NCI-H2171 (cell line): ENCODE measurements around the gene SEC14L1.

Source experiments
- DNase-seq: peaks from one replicate; lab custom pipeline; 2025; lab: John Stamatoyannopoulos, UW

SEC14L1 gene

GRCh38 chr17:77213778-77214132, 73.0 kb downstream of the SEC14L1 start:
- DNase-seq = no peak

- DNase-seq = no peak
Observed at GRCh38 chr17:77214328-77214727, 73.6 kb downstream of the SEC14L1 start.

GRCh38 chr17:77214743-77215142, 74.0 kb downstream of the SEC14L1 start:
- DNase-seq = no peak

- no peak for DNase-seq
Observed at GRCh38 chr17:77215281-77215680, 74.5 kb downstream of the SEC14L1 start.

GRCh38 chr17:77216486-77216885, 75.7 kb downstream of the SEC14L1 start:
- no peak for DNase-seq

- DNase-seq = no peak
Observed at GRCh38 chr17:77217123-77217522, 76.4 kb downstream of the SEC14L1 start.

GRCh38 chr17:77217566-77217965, 76.8 kb downstream of the SEC14L1 start:
- DNase-seq = no peak

- no peak for DNase-seq
Observed at GRCh38 chr17:77218902-77219301, 78.1 kb downstream of the SEC14L1 start.

- no peak for DNase-seq
Observed at GRCh38 chr17:77222356-77222755, 81.6 kb downstream of the SEC14L1 start.

GRCh38 chr17:77223642-77224420, 83.1 kb downstream of the SEC14L1 start:
- DNase-seq = no peak

- DNase-seq = no peak
Observed at GRCh38 chr17:77225265-77225664, 84.5 kb downstream of the SEC14L1 start.

GRCh38 chr17:77227461-77228240, 86.9 kb downstream of the SEC14L1 start:
- DNase-seq = no peak

- no peak for DNase-seq
Observed at GRCh38 chr17:77228241-77228752, 87.5 kb downstream of the SEC14L1 start.

- no peak for DNase-seq
Observed at GRCh38 chr17:77228816-77229215, 88.0 kb downstream of the SEC14L1 start.

- no peak for DNase-seq
Observed at GRCh38 chr17:77229786-77230435, 89.1 kb downstream of the SEC14L1 start.

GRCh38 chr17:77230436-77230830, 89.7 kb downstream of the SEC14L1 start:
- DNase-seq = no peak

GRCh38 chr17:77231076-77231871, 90.5 kb downstream of the SEC14L1 start:
- DNase-seq = no peak

GRCh38 chr17:77233127-77233526, 92.4 kb downstream of the SEC14L1 start:
- no peak for DNase-seq

- no peak for DNase-seq
Observed at GRCh38 chr17:77233635-77234334, 93.0 kb downstream of the SEC14L1 start.

GRCh38 chr17:77234695-77235094, 93.9 kb downstream of the SEC14L1 start:
- DNase-seq = no peak

GRCh38 chr17:77235370-77235941, 94.7 kb downstream of the SEC14L1 start:
- DNase-seq = no peak
